IMR-90 (cell line): ENCODE results near the gene CMTR1. TPM values are rescaled to one million over a fixed set of nuclear protein-coding genes. Genes with fewer than 3 reads are reported as not detected.

Source experiments
- ATAC-seq: fragments of 200-7000 bp; cut with Tn5 transposase; 2 replicates; pipeline ENCODE4 v1.9.1; 2020; ENCODE audit warnings: low read depth, mild to moderate bottlenecking, moderate library complexity
- BruUV-seq: library from RNA; stranded (reverse); fragments of 400-500 nt; replicated peaks from 2 replicates; lab custom pipeline; 2021; lab: Mats Ljungman, UMichigan
- CTCF ChIA-PET: fragments of 300-600 bp; formaldehyde crosslinking; extraction: SDS; loops from one replicate; lab custom pipeline; 2021; ENCODE audit warnings: antibody characterized with exemption; lab: Yijun Ruan, JAX
- POLR2A ChIA-PET: fragments of 300-600 bp; sonication (Branson Sonifier 250); formaldehyde crosslinking; loops from one replicate; lab custom pipeline; 2022; ENCODE audit warnings: antibody characterized with exemption; ENCODE audit not compliant: unreplicated experiment; lab: Charles Lee
- DNase-seq: peaks from one replicate; pipeline ENCODE4 v3.0.0; 2013
- H2AFZ ChIP-seq: replicated peaks from 2 replicates; pipeline ENCODE3; 2013; ENCODE audit warnings: low read length, mild to moderate bottlenecking; ENCODE audit not compliant: poor library complexity
- H2AK5ac ChIP-seq: 2 replicates; pipeline ENCODE4 v1.6.1; 2013; ENCODE audit warnings: low read depth, low read length, inconsistent platforms
- H2AK9ac ChIP-seq: replicated peaks from 2 replicates; pipeline ENCODE3; 2013; ENCODE audit warnings: mild to moderate bottlenecking, low read depth, low read length, moderate library complexity; ENCODE audit not compliant: poor library complexity
- H2BK120ac ChIP-seq: 2 replicates; pipeline ENCODE4 v1.6.1; 2013; ENCODE audit warnings: low read depth, low read length, inconsistent platforms
- H2BK15ac ChIP-seq: 3 replicates; pipeline ENCODE4 v1.6.1; 2013; ENCODE audit warnings: low read depth, low read length, inconsistent platforms
- H2BK20ac ChIP-seq: 2 replicates; pipeline ENCODE4 v1.6.1; 2013; ENCODE audit warnings: low read depth, mild to moderate bottlenecking, inconsistent platforms, low read length, moderate library complexity
- H2BK5ac ChIP-seq: 2 replicates; pipeline ENCODE4 v1.6.1; 2013; ENCODE audit warnings: mild to moderate bottlenecking, low read depth, low read length, inconsistent platforms; ENCODE audit not compliant: poor library complexity, severe bottlenecking
- H3K14ac ChIP-seq: replicated peaks from 2 replicates; pipeline ENCODE4 v1.6.1; 2013; ENCODE audit warnings: low read depth, low read length, inconsistent platforms
- H3K18ac ChIP-seq: 2 replicates; pipeline ENCODE4 v1.6.1; 2013; ENCODE audit warnings: low read depth, low read length, control low read depth
- H3K23ac ChIP-seq: 2 replicates; pipeline ENCODE4 v1.6.1; 2013; ENCODE audit warnings: low read depth, low read length, inconsistent platforms
- H3K27ac ChIP-seq: 2 replicates; pipeline ENCODE4 v1.5.1; 2013; ENCODE audit warnings: mild to moderate bottlenecking, control low read depth, low read length; ENCODE audit not compliant: insufficient read depth
- H3K27me3 ChIP-seq: 2 replicates; pipeline ENCODE4 v1.6.1; 2013; ENCODE audit warnings: low read length; ENCODE audit not compliant: control insufficient read depth, insufficient read depth
- H3K36me3 ChIP-seq: 2 replicates; pipeline ENCODE4 v1.6.1; 2013; ENCODE audit warnings: low read length, mixed read lengths; ENCODE audit not compliant: control insufficient read depth, insufficient read depth
- H3K4ac ChIP-seq: 2 replicates; pipeline ENCODE4 v1.6.1; 2013; ENCODE audit warnings: low read depth, low read length, inconsistent platforms
- H3K4me1 ChIP-seq: 2 replicates; pipeline ENCODE4 v1.6.1; 2013; ENCODE audit warnings: low read length, mixed read lengths; ENCODE audit not compliant: control insufficient read depth, insufficient read depth
- H3K4me2 ChIP-seq: 2 replicates; pipeline ENCODE4 v1.6.1; 2013; ENCODE audit warnings: low read depth, mild to moderate bottlenecking, control low read depth, low read length, moderate library complexity
- H3K4me3 ChIP-seq: 2 replicates; pipeline ENCODE4 v1.5.1; 2013; ENCODE audit warnings: low read depth, mild to moderate bottlenecking, control low read depth, low read length, moderate library complexity; ENCODE audit not compliant: insufficient read depth
- H3K56ac ChIP-seq: 2 replicates; pipeline ENCODE4 v1.6.1; 2013; ENCODE audit warnings: low read length, inconsistent platforms; ENCODE audit not compliant: insufficient read depth; ENCODE audit errors: extremely low read depth
- H3K79me1 ChIP-seq, 2 experiments: 2 replicates each; pipeline ENCODE4 v1.6.1; 2013; ENCODE audit warnings: low read length in 2 of 2, inconsistent platforms in 1 of 2, low read depth in 1 of 2
- H3K9ac ChIP-seq: 2 replicates; pipeline ENCODE4 v1.6.1; 2013; ENCODE audit warnings: low read depth, low read length, control low read depth
- H3K9me1 ChIP-seq: 2 replicates; pipeline ENCODE4 v1.6.1; 2013; ENCODE audit warnings: low read length, inconsistent platforms; ENCODE audit not compliant: insufficient read depth
- H3K9me3 ChIP-seq: 2 replicates; pipeline ENCODE4 v1.6.1; 2013; ENCODE audit warnings: low read length; ENCODE audit not compliant: control insufficient read depth, insufficient read depth
- H4K20me1 ChIP-seq: 2 replicates; pipeline ENCODE4 v1.6.1; 2013; ENCODE audit warnings: low read length, inconsistent platforms; ENCODE audit not compliant: insufficient read depth
- H4K5ac ChIP-seq: 2 replicates; pipeline ENCODE4 v1.6.1; 2013; ENCODE audit warnings: mild to moderate bottlenecking, low read depth, low read length, control low read depth
- H4K8ac ChIP-seq, 2 experiments: 2 replicates each; pipeline ENCODE4 v1.6.1; 2013; ENCODE audit warnings: low read depth in 2 of 2, low read length in 2 of 2, control low read depth in 1 of 2, inconsistent platforms in 1 of 2
- H4K91ac ChIP-seq: 2 replicates; pipeline ENCODE4 v1.6.1; 2013; ENCODE audit warnings: low read depth, low read length, inconsistent platforms; ENCODE audit not compliant: insufficient read depth
- FOS ChIP-seq: fragments of 150-350 bp; IDR thresholded peaks from 2 replicates; pipeline ENCODE4 v1.6.1; 2016; ENCODE audit warnings: low read depth, low read length
- MAZ ChIP-seq: IDR thresholded peaks from 2 replicates; pipeline ENCODE4 v1.6.1; 2012; ENCODE audit warnings: low read depth, mild to moderate bottlenecking, low read length, improper control_type of control experiment, moderate library complexity, borderline replicate concordance
- RAD21 ChIP-seq: IDR thresholded peaks from 2 replicates; pipeline ENCODE4 v1.6.1; 2012; ENCODE audit warnings: low read length, improper control_type of control experiment
- SMC3 ChIP-seq: fragments of 150-350 bp; IDR thresholded peaks from 2 replicates; pipeline ENCODE4 v1.6.1; 2016; ENCODE audit warnings: low read depth, mild to moderate bottlenecking, antibody characterized with exemption, low read length, moderate library complexity
- WGBS, 2 experiments: methylation state at CpG; one replicate each; pipeline versions ENCODE4 v1.1.5 to v1.1.7; 2013; ENCODE audit warnings: missing lambda C conversion rate in 2 of 2; ENCODE audit not compliant: insufficient read length in 1 of 2; ENCODE audit errors: extremely low coverage in 2 of 2; 5-methylcytosine and 5-hydroxymethylcytosine counted together
- dilution Hi-C: fragments of 300-500 bp; cut with HindIII; formaldehyde crosslinking; loops from one replicate; pipeline ENCODE4 v1.14.3; 2018; ENCODE audit warnings: low sequenced_read_pairs; ENCODE audit not compliant: unreplicated experiment
- in situ Hi-C: fragments of 300-500 bp; cut with MboI; formaldehyde crosslinking; loops from 3 replicates; pipeline ENCODE4 v1.14.3; 2019; ENCODE audit warnings: low sequenced_read_pairs, inconsistent platforms, mixed read lengths
- intact Hi-C: fragments of 100-400 bp; cut with micrococcal nuclease; formaldehyde crosslinking; loops from 2 replicates; pipeline ENCODE4 v1.10.0; 2022
- polyA plus RNA-seq, 3 experiments: library from polyadenylated mRNA; depleted of rRNA; stranded (reverse); fragments of >200 nt; gene quantifications; 2 replicates each; pipeline ENCODE4 v1.2.3, GENCODE V29; 2012; ENCODE audit warnings: low replicate concordance in 1 of 3
- total RNA-seq: library from RNA; depleted of rRNA; stranded (reverse); fragments of >200 nt; gene quantifications from 2 replicates; pipeline ENCODE4 v1.2.3, GENCODE V29; 2012

CMTR1 gene
- total and polyA plus RNA-seq, 2 of the 4 experiments (the other 2 are of a cell fraction): 22.6 to 30.1 TPM

DNA sequence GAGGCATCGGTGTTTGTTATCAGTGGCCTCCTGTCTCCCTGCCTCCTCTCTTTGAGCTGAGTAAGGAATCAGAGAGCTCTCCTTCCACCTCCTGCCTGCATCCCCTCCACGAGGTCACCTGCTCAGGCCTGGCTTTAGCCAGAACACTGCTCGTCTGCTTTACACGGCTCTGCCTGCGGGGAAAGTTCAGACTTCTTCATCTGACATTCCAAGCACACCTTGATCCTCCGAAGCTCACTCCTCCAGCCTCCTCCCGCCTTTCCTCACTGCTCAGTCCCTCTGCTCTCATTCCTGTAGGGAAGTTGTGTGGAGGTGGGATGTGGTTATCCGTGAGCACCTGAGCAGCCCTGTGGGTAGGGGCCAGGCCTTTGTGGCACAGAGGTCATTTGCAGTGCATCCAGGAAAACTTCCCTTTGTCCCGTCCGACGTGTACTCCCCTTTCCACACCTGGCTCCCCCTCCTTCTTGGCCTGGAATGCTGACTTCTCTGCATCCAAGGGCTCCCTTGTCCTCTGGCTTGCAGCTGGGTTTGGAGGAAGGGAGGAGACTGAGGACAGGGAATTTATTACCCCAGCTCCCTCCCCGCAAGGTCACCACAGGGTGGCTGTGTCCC is 79.5 kb downstream of the CMTR1 start:
- Histone ChIP-seq H2AK9ac (no peak overlapping the region), H3K27ac (no peak overlapping the region), H2AFZ (no peak overlapping the region), H3K14ac (no peak overlapping the region), H3K18ac (no peak overlapping the region), H3K79me1 (no peaks in the 10 kb centered on the region), H2AK5ac (no peak overlapping the region), H3K4me3 (no peak overlapping the region), H2BK120ac (no peak overlapping the region), H3K56ac (no peak overlapping the region), H2BK20ac (no peak overlapping the region), H4K20me1 (no peaks in the 10 kb centered on the region), H4K5ac (no peak overlapping the region), H3K4me2 (no peak overlapping the region), H2BK5ac (no peak overlapping the region), H3K4ac (no peak overlapping the region), H3K9ac (no peak overlapping the region), H3K4me1 (peaks cover 3% of the 10 kb centered on the region; the same call in 1 of the 2 replicates), H3K27me3 (peaks cover 54% of the 10 kb centered on the region), H3K9me3 (no peaks in the 10 kb centered on the region), H3K9me1 (no peaks in the 10 kb centered on the region), H4K8ac (no peak overlapping the region), H3K36me3 (no peaks in the 10 kb centered on the region), H3K23ac (no peak overlapping the region), H2BK15ac (no peak overlapping the region), H4K91ac (no peak overlapping the region)
- CTCF ChIA-PET: no interaction called here
- ATAC-seq (0 out of 2 replicates have a peak, but pooled peaks have one; percentile 8), DNase-seq (no peak)
- dilution Hi-C loops: no loop called here
- in situ Hi-C loops: no loop called here
- intact Hi-C loops: no loop called here
- no TSS peak for BruUV-seq
- POLR2A ChIA-PET: no interaction called here
- no CpG with 5 or more reads among the region's 12 CpGs for WGBS, 2 experiments
- TF ChIP-seq MAZ: no peak
- TF ChIP-seq RAD21: no peak
- no peak for TF ChIP-seq SMC3
- TF ChIP-seq FOS: no peak
